GM18502 (cell line): ENCODE measurements around the gene PLCH2.
A peak's percentile ranks its signal among the peaks of the same experiment; 100 is the strongest.
"Not testable (repeated sequence)": the region's sequence is repeated elsewhere in the genome, so short reads cannot be mapped to it uniquely, and the experiment has no call there.

ENCODE experiments used
- ATAC-seq: cut with Tn5 transposase; IDR thresholded peaks from one replicate; pipeline ENCODE4 v1.9.1; 2021; ENCODE audit warnings: mild to moderate bottlenecking; ENCODE audit not compliant: unreplicated experiment, poor library complexity

The PLCH2 gene

DNA sequence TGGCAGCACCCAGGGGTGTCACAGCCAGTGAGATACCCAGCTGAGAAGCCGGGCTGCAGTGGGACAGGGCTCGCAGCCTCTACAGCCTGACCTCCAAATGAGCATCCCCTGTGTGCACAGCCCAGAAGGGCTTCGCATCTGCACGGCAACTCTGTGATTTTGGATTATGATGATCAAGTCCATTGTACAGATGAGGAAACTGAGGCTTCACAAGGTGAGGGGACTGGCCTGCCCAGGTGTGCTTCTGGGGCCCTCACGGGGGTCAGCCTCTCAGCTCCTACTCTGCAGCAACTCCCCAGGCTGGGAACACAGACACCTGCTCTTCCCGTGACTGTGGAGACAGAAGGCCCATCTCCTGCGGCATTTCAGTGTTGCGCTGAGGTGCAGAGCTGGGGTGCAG is 62.8 kb downstream of the PLCH2 start:
- no peak for ATAC-seq

DNA sequence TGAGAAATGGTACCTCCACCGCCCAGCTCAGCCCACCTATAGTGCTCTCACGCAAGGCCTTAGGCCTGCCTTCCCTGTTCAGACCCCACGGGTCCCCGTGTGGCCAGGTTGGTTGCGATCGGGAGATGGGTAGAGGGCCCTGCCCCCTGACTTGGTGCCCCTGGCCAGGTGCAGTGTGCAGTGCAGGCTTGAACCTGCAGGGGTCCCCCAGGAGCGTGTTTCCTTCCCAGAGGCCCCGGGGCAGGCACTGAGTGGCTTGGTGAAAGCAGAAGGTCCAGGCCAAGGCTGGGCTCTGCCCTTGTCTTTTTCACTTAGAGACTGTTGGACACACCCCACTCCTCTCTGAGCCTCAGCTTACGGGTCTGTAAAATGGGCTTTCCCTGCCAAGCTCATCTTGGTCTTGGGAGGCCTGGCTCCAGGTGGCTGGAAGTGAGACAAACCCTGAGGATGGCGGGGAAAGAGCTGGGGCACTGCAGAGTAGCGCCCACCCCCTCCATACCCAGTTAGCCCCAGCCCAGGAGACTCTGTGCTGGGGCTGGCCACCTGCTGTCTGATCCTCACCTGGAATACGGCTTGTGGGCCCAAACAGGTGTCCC is 63.3 kb downstream of the PLCH2 start:
- no peak for ATAC-seq

DNA sequence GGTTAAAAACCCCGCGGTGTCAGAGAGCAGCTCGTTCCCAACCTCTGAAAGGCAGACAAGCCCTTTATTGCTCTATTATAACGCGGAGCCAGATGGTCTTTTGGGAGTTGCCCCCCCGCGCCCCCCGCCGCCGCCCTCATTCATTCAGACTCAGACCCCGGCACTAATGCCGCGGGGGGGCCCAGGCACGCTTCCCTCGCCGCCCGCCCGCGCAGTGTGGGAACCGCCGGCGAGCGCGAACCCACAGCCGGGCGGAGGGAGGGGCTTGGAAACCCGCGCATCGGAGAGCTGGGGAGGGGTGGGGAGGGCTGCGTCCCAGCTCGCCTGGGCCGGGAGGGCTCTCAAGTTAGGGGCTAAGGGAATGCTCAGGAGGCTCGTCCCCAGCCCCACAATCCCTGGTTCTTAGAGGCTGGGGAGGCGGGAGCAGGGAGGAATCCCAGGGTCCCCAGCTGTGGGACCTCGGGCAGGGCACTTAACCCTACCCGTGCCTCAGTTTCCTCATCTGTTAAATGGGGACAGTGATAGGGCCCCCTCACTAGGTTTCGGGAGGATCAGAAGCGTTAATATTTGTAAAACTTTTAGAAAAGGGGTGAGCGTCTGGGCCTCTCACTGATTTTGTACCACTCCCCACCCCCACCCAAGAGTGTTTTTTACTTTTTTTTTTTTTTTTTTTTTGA is 64.9 kb downstream of the PLCH2 start:
- ATAC-seq, result no peak

DNA sequence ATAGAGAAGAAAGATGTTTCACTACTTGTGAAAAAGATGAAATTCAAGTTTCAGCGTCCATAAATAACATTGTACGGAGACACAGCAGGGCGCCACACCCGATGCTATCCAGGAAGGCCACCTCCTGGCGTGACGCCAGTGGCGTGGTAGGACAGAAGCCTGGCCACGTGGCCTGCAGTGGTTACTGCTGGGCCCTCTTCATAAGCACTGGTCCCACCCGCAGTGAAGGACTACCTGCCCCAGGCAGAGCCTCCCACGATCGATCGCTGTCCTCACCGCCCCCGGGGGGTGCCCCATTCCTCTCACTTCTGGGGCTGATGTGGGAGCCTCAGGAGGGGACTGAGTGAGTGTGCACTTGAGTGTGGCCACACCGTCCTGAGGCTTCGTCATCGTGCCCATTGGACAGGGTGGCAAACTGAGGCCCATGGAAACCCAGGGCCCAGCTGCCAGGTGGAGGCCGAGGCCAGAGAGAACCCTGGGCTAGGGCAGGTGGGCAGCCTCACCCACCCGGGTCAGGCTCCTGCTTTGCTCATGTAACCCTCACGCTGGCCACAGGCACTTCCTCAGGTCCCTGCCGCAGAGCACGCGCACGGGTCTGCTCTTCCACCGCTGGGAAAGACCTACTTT is 65.6 kb downstream of the PLCH2 start:
- no peak for ATAC-seq

DNA sequence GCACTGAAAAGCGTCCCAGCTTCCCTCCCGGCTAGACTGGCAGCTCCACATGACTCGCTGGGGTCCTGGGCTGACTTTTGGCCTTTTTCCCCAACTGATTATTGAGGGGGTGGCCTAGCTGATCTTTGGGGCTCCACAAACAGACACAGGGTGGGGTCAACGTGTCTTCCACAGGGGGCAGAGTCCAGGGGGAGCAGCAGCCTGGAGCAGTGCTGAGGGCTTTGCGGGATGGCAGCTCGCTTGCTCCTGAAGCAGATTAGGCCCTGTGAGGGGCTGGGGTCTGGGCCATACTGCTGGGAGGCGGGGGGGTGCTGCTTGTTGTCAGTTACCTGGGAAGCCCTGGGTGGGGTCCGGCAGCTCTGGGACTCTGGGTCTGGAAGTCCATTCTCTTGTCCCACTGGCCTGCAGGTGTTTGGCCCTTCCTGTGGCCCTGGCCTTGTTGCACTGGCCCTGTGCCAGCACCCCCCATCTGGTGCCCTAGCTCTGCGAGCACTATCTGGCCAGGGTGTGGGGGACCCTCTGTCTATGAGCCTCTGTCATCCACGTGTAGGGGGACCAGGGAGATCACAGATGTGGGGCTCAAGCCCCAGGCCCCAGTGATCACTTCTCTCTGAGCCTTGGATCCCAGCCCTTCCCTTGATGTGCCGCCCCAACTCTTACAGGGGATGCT is 66.3 kb downstream of the PLCH2 start:
- ATAC-seq, result no peak

DNA sequence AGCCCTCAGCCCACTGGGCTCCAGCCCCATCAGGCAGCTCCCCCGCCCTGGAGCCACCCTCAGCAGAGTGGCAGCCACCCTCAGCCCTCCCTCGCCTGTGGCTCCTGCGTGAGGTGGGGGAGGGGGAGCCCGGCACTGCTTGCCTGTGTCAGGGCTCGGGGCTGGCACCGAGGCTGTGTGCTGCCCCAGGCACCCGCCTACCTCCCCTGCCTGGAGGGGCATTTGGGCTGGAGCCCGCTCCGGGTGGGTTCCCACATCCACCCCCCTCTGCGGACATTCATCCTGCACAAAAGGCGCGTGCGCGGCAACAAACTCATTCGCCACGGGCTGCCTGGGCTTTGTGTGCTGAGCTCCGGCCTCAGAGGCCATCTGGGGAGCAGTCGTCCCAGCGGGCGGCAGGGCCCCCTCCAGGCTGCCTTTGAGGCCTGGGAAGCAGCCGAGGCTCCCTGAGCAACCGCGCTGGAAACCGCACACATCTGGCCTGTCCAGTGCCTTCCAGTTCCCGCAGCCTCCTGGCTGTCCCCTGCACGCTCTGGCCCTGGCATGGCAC is 67.5 kb downstream of the PLCH2 start:
- ATAC-seq, result no peak

DNA sequence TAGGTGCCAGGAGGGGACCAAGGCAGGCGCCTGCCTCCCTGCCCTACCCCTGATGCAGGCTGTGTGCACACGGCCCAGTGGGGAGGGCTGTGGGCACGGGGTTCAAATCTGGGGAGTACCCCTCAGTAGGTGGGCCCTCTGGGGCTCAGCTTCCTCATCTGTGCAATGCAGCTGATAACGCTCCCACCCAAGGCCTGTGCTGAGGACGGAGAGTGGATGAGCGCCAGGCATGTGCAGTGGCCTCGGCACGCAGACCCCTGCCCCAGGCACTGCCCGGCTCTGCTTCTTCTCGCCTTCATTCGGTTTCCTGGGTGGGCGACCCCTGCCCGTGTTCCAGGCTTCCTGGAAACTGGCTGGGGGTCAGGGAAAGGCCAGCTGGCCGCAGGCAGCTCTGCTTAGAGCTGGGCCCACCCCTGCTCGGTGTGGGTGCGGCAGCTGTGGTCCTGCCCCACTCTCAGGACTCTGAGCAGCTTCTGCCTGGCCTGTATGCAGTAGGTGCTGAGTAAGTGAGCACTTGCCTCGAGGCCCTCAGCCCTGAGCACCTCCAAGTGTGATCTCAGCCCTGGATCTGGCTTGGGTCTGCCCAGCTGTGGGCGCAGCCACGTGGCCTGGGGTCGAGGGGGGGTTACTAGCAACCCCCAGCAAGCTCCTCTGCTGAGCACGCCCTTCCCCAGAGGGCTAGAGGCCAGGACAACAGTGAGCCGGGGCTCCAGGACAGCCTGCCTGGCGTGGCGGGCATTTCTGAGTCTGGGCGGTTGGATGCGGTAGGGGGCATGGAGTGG is 68.2 kb downstream of the PLCH2 start:
- no peak for ATAC-seq

DNA sequence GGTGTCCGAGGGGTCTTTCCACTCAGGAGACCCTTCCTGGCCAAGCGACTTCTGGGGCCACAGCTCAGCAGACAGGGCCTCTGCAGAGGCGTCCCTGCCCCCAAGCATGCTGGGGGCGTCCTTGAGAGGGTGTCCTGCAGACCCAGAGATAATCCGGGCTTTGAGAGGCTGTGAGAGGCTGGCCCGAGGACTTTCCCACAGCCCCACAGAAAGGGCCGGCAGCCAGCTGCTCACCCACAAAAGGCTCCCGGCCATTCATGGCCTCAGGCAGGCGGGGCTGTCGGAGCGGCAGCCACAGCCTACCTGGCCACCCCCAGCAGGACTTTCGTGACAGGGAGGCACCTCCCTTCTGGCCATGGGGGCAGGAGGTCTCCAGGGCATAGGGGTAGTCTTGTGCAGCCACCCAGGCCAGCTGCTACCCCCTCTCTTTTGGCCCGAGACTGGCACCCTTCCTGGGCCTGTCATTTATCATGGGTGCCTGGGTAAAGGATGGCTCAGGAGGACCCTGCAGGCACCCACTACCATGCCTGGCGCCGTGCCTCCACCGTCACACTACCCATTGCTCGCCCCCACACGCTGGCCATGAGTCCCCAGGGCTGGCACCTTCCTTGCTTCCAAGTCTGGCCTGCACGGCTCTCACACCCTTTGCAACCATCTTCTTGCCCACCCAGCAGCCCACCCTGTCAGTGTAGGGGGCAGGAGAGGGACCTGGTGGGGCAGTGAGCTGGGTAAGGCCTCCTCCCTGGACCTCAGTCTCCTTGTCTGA is 69.0 kb downstream of the PLCH2 start:
- no peak for ATAC-seq

DNA sequence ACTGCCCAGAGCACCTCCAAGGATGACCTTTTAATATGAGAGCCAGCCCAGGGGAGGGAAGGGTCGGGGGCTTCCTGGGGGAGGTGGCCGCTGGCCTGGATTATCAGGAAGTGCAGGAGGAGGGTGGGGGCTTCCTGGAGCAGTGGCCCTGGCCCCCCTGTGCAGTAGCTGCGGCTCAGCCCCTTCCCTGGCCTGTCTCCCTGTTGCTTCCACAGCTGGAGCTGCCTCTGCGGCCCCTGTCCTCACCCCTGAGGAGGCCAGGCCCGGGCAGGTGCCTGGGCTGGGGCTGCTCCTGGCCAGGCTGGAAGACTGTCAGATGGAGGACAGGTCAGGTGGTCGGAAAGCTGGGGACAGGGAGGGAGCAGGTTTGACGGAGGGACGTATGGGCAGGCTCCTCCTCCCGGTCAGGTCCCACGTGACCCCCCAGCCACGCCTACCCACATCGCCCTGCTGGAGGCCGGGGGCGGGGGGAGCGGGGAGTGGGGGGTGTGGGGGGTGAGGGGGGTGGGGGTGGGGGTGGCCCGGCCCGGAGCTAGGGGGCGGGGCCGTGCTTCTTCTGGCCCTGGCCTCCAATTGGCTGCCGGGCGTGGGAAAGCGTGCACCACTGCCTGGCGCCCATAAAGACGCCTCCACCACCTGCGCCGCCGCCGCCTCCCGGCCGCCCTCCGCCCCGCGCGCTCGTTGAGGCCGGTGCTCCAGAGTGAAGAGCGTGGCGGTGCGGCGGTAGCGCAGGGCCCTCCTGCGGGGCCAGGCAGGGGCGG is 69.8 kb downstream of the PLCH2 start:
- peak; percentile 42 for ATAC-seq

DNA sequence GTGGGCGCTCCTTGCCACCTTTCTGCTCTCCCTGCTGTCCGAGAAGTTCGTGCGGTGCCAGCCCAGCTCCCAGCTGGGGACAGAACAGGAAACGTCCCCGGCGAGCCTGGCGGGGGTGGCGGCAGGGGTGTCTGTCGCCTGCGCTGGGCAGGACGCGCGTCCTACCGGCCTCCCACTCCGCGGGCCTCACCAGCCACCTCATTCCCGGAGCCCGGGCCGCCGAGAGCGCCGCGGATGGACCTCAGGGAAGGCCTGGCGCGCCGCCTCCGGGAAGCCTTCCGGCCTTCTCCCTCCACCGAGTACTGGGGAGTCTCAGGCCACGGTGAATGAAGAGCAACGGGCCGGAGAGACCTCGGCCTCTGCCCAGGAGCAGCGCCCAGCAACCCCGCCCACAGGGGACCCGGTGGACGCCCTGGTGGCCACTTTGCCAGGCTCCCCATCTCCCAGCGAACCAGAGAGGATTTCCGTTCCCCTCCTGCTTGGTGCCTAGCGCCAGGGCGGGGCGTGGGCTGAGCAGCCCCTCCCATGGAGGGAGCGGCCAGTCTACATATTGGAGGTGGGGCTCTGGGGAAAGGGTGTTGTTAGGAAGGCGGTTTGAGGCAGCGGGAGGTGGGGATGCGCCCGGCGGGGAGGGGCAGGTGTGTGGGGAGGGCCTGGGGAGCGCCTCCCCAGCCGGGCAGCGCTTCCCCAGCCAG is 70.6 kb downstream of the PLCH2 start:
- peak; percentile 42 for ATAC-seq

DNA sequence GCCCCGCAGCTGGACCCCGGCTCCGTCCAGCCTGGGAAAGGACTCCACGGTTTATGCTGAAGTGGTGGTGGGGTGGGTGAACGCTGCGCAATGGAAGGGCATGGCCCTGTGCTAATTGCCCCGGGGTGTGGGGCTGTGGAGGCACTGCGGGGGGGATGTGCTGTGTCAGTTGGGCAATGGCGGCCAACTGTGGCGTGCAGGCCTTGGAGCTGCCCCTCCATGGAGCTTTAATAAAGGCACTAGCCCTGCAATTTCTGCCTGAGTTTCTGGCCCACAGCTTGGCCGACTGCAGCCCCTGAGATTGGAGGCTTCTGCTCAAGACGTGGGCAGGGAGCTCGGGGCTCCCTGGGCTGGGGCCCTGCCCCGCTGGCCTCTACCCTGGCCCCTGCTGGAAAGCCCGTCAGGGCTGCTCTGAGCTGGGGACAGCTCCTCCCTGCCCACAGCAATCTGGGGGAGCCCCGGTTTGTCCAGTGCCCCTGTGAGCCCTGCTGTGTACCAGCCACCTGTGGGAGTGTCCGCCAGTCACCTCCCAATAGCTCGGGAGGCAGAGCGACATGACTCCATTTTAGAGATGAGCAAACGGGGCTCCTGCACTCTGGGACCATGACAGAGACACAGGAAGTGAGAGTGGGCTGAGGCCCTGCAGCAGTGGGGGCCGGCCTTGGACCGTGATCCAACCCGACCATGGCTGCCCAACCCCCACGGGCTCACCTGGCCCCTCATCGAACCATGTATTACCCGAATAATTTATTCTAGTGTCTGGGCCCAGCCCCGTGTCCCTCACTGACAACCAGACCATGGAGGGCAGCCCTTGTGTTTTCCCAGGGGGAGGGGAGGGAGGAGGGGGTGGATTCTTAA is 71.3 kb downstream of the PLCH2 start:
- ATAC-seq, result no peak

DNA sequence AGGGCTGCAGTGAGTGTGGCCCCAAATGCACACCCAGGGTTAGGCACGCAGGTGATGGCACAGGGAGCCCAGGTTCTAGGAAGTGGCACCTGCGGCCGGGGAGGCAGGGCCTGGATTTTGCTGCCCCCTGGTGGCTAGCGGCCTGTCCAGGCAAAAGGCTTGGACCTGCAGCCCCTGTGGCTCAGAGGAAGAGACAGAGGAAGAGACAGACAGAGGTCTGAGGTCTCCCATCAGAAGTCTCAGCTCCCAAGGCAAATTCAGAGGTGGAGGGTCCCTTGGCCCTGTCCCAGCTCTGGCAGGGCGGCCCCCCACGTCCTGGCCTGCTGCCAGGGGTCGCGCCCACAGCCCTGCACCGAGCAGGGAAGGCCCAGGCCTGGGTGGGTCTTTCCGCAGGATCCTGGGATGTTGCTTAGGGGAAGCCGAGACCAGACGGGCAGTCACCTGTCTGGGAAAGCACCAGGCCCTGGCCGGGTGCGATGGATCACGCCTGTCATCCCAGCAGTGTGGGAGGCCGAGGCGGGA is 72.0 kb downstream of the PLCH2 start:
- ATAC-seq, result peak; percentile 18

DNA sequence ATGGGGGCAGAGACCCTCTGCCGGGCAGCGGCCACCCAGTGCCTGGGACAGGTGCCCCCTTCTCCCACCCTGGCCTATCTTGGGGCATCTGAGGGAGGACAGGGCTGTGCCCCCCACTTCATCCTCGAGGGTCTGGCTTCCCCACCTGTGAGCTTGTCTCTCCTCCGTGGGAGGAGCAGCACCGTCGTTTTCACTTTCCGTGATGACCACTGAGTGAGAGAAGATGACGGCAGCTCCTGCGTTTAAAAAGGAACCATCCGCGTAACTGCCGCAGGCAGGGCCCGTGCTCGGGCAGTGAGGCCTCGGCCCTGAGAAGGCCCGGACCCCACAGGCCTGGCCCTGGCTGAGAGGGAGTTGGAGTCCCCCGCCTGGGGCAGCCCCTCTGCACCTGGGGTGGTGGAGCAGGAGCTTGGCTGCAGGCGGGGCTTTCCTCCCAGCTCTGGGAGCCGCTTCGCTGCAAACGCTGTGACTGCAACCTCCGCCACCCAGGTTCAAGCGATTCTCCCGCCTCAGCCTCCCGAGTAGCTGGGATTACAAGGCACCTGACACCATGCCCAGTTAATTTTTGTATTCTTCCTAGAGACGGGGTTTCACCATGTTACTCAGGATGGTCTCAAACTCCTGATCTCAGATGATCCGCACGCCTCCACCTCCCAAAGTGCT is 73.4 kb downstream of the PLCH2 start:
- ATAC-seq, result not testable (repeated sequence)

DNA sequence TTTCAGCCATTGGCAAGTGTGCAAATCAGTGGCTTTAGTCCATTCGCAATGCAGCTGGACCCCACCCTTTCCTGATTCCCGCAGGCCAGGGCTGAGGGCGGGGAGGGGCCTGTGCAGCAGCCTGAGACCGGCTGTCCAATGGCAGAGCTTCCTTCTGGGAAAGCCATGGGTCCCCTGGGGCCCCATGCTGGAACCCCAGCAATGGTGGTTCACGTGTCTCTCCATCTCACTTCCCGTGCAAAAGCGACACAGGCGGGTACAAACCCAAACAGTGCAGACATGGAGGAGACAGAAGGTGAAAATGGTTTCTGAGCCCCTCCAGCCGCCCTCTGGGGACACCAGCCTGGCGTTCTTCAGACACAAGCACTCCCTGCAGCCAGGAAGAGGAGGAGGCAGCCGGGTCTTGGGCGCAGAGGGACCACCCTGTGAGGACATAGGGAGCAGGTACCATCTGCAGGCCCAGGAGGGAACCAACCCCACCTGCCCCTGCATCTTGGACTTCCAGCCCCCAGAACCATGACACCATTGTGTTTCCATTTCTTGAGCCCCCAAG is 74.3 kb downstream of the PLCH2 start:
- not testable (repeated sequence) for ATAC-seq

DNA sequence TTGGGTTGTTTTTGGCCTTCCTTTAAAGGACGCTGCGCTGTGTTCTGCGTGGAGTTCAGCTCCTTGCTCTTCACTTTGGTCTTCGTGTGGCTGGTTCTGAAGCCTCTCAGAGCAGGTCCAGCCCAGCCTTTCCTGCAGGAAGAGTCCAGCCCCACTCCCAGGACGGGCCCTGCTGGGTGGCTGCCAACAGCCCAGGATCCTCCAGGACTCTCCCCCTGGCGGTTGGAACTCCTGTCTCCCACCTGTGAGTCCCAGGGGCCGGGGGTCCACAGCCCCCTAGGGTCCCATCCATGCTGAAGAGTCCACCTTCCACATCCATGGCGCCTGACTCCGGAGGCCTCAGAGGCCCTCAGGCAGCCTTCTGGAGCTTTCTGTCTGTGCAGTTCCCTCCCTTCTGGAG is 75.5 kb downstream of the PLCH2 start:
- not testable (repeated sequence) for ATAC-seq

DNA sequence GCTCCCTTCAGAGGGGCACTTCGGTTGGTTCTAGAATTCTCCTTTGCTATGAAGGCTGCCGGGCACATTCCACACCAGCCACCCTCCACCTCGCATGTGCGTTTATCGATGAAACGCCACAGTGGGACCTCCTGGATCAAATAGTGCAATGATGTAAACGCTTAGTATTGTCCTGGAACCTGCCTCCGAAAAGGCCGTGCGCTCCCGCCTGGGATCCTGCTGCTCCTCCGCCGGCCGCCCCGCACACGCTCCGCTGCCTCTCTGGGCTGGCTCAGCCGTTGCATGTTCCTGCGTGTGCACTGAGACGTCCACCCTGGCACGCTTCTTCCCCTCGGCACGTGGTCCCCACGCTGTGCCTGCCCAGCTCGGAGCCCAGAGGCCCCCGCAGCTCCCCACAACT is 76.1 kb downstream of the PLCH2 start:
- ATAC-seq, result no peak
